K562 (cell line): ENCODE results near the gene MAML3. TPM values are rescaled to one million over a fixed set of nuclear protein-coding genes. Genes with fewer than 3 reads are reported as not detected.

Source experiments
- ATAC-seq: fragments of 200-7000 bp; cut with Tn5 transposase; 3 replicates; pipeline ENCODE4 v1.9.1; 2020; ENCODE audit warnings: moderate library complexity
- BruUV-seq: library from RNA; stranded (reverse); fragments of 400-500 nt; replicated peaks from 2 replicates; lab custom pipeline; 2021; lab: Mats Ljungman, UMichigan
- CTCF ChIA-PET: fragments of 300-600 bp; formaldehyde crosslinking; extraction: SDS; loops from one replicate; lab custom pipeline; 2021; ENCODE audit warnings: low intra/inter-chr PET ratio; lab: Yijun Ruan, JAX
- POLR2A ChIA-PET: fragments of 300-600, 350-650 bp; sonication (Branson Sonifier 250); formaldehyde crosslinking; extraction: SDS; loops from one replicate; lab custom pipeline; 2021; ENCODE audit warnings: antibody characterized with exemption, inconsistent platforms; lab: Yijun Ruan, JAX
- DNase-seq, 4 experiments: peaks; one replicate each; pipeline versions ENCODE4 v3.0.0 to v3.0.0-alpha.2; 2011 to 2018; ENCODE audit warnings: low spot score in 3 of 4, mixed read lengths in 3 of 4; ENCODE audit errors: extremely low read depth in 1 of 4
- FAIRE-seq: peaks from 2 replicates; lab custom pipeline; 2011; peaks lifted over from hg19 to GRCh38; lab: Jason Lieb, UNC
- H2AFZ ChIP-seq: 2 replicates; pipeline ENCODE4 v1.6.0; 2011; ENCODE audit warnings: low read depth, low read length, control low read depth, inconsistent platforms
- H3K27ac ChIP-seq: fragments of 200-600 bp; 3 replicates; pipeline ENCODE4 v1.8.0; 2011; ENCODE audit warnings: low read depth, mild to moderate bottlenecking, control low read depth, inconsistent platforms, low read length, moderate library complexity, mixed read lengths; ENCODE audit errors: extremely low read depth
- H3K27me3 ChIP-seq, 2 experiments: fragments of 300-600 bp in 1 of 2; 2 replicates in 1 of 2; 3 replicates in 1 of 2; pipeline versions ENCODE4 v1.6.0 to v1.8.0; 2011; ENCODE audit warnings: inconsistent platforms in 2 of 2, low read length in 2 of 2, mild to moderate bottlenecking in 1 of 2, mixed read lengths in 1 of 2, moderate library complexity in 1 of 2; ENCODE audit not compliant: control insufficient read depth in 2 of 2, insufficient read depth in 2 of 2
- H3K36me3 ChIP-seq: fragments of 300-600 bp; 3 replicates; pipeline ENCODE4 v1.8.0; 2011; ENCODE audit warnings: mild to moderate bottlenecking, low read length, inconsistent platforms; ENCODE audit not compliant: control insufficient read depth, insufficient read depth
- H3K4me1 ChIP-seq, 2 experiments: fragments of 200-600 bp in 1 of 2; replicated peaks in 1 of 2; 2 replicates in 1 of 2; 3 replicates in 1 of 2; pipeline versions ENCODE4 v1.5.1 to v1.8.0; 2011; ENCODE audit warnings: inconsistent platforms in 2 of 2, low read length in 2 of 2, mild to moderate bottlenecking in 1 of 2, mixed read lengths in 1 of 2, moderate library complexity in 1 of 2; ENCODE audit not compliant: control insufficient read depth in 2 of 2, insufficient read depth in 2 of 2
- H3K4me2 ChIP-seq: 2 replicates; pipeline ENCODE4 v1.6.1; 2011; ENCODE audit warnings: low read length, control low read depth, inconsistent platforms, mixed read lengths; ENCODE audit not compliant: insufficient read depth
- H3K4me3 ChIP-seq: fragments of 200-600 bp; sonication (generic), shearing (Covaris generic); 2 replicates; pipeline ENCODE4 v1.5.1; 2016; ENCODE audit warnings: control low read depth, inconsistent platforms
- H3K79me2 ChIP-seq: fragments of 200-600 bp; 3 replicates; pipeline ENCODE4 v1.8.0; 2011; ENCODE audit warnings: low read length, inconsistent platforms; ENCODE audit not compliant: control insufficient read depth, insufficient read depth
- H3K9ac ChIP-seq, 2 experiments: 2 replicates each; pipeline versions ENCODE4 v1.6.0 to v1.6.1; 2011; ENCODE audit warnings: low read depth in 2 of 2, low read length in 2 of 2, control low read depth in 1 of 2, inconsistent platforms in 1 of 2, mild to moderate bottlenecking in 1 of 2, mixed read lengths in 1 of 2; ENCODE audit not compliant: insufficient read depth in 1 of 2
- H3K9me1 ChIP-seq: one replicate; pipeline ENCODE4 v1.6.0; 2011; ENCODE audit warnings: inconsistent platforms, mild to moderate bottlenecking, low read length, moderate library complexity; ENCODE audit not compliant: control insufficient read depth, insufficient read depth
- H3K9me3 ChIP-seq: replicated peaks from 2 replicates; pipeline ENCODE4 v1.5.1; 2011; ENCODE audit warnings: low read depth, low read length, inconsistent platforms; ENCODE audit not compliant: control insufficient read depth, insufficient read depth
- H4K20me1 ChIP-seq: replicated peaks from 2 replicates; pipeline ENCODE4 v1.6.1; 2011; ENCODE audit warnings: low read length, inconsistent platforms, mixed read lengths; ENCODE audit not compliant: control insufficient read depth, insufficient read depth
- COPS2 ChIP-seq: fragments of 450-650 bp; conservative IDR thresholded peaks from 2 replicates; pipeline ENCODE4 v1.6.1; 2016; ENCODE audit warnings: mild to moderate bottlenecking, moderate library complexity
- GATAD2A ChIP-seq: fragments of 450-650 bp; IDR thresholded peaks from 2 replicates; pipeline ENCODE4 v1.6.1; 2017
- GATAD2B ChIP-seq: fragments of 450-650 bp; IDR thresholded peaks from 2 replicates; pipeline ENCODE4 v1.6.1; 2017; ENCODE audit warnings: mild to moderate bottlenecking, borderline replicate concordance
- KLF16 ChIP-seq: IDR thresholded peaks from 2 replicates; pipeline ENCODE4 v1.6.1; 2016; ENCODE audit warnings: antibody characterized with exemption
- PHTF2 ChIP-seq: fragments of 250-450 bp; sonication (Bioruptor Pico); IDR thresholded peaks from 2 replicates; pipeline ENCODE4 v1.5.0; 2021; ENCODE audit warnings: mild to moderate bottlenecking
- PPARD ChIP-seq: fragments of 250-450 bp; sonication (Bioruptor Pico); IDR thresholded peaks from 2 replicates; pipeline ENCODE4 v1.8.0; 2022; ENCODE audit warnings: inconsistent platforms, mild to moderate bottlenecking, moderate library complexity
- SIN3B ChIP-seq: fragments of 450-650 bp; IDR thresholded peaks from 2 replicates; pipeline ENCODE4 v1.6.1; 2017; ENCODE audit warnings: low read depth, mild to moderate bottlenecking, moderate library complexity
- SMAD2 ChIP-seq: fragments of 150-350 bp; IDR thresholded peaks from 2 replicates; pipeline ENCODE4 v1.6.1; 2014; ENCODE audit warnings: low read depth, mild to moderate bottlenecking, low read length
- ZZZ3 ChIP-seq: fragments of 450-650 bp; IDR thresholded peaks from 2 replicates; pipeline ENCODE4 v1.6.1; 2016; ENCODE audit warnings: antibody characterized with exemption, mild to moderate bottlenecking, moderate library complexity
- WGBS: fragments of 100-300 bp; shearing (Covaris generic); methylation state at CpG from one replicate; pipeline ENCODE4 v1.1.6; 2016; ENCODE audit warnings: low coverage, mixed read lengths; ENCODE audit not compliant: insufficient coverage; ENCODE audit errors: missing lambda C conversion rate; 5-methylcytosine and 5-hydroxymethylcytosine counted together
- in situ Hi-C: fragments of 300-500 bp; cut with MboI; formaldehyde crosslinking; loops from 4 replicates; pipeline ENCODE4 v1.15.0; 2018; ENCODE audit warnings: inconsistent platforms, mixed read lengths
- intact Hi-C: fragments of 100-400 bp; cut with micrococcal nuclease; formaldehyde crosslinking; loops from 2 replicates; pipeline ENCODE4 v1.14.2; 2022
- polyA plus RNA-seq, 8 experiments: library from polyadenylated mRNA; depleted of rRNA in 4 of 8; stranded (reverse) in 5 of 8; unstranded in 3 of 8; fragments of >200 nt; fragmentation: Nextera tagmentation in 2 of 8; fragmentation: Illumina TruSeq in 1 of 8; extraction: Ambion mirVana in 2 of 8; extraction: Trizol in 1 of 8; gene quantifications; 2 replicates each; pipeline versions ENCODE4 v1.2.1 to v1.2.3, GENCODE V29; 2011 to 2014; ENCODE audit warnings: inconsistent platforms in 1 of 8, missing spikeins in 1 of 8
- total RNA-seq, 7 experiments: library from RNA; depleted of rRNA in 6 of 7; stranded (reverse); fragments of >200 nt in 6 of 7; fragmentation: Illumina TruSeq in 2 of 7; extraction: Trizol in 2 of 7; gene quantifications; 2 replicates each; pipeline versions ENCODE4 v1.2.1 to v1.2.3, GENCODE V29; 2011 to 2021; ENCODE audit warnings: low replicate concordance in 1 of 7

The MAML3 gene
- total and polyA plus RNA-seq, 9 of the 15 experiments (the other 6 are each of a cell fraction or from before 2014, with no cell fraction given), result 0.01 to 0.55 (median 0.25) TPM

GRCh38 chr4:139749338-139749737 is 404.6 kb downstream of the MAML3 start:
- BruUV-seq, result no TSS peak
- H3K79me2 ChIP-seq, result no peaks in the 10 kb centered on the region
- H3K27ac ChIP-seq, result no peak overlapping the region
- no peaks in the 10 kb centered on the region for H3K9me3 ChIP-seq
- in situ Hi-C loops (no loop called here), intact Hi-C loops (no loop called here)
- peaks cover 15 to 39% of the 10 kb centered on the region in 2 experiments; a peak in 4 of 5 replicates for H3K27me3 ChIP-seq
- POLR2A ChIA-PET, result interaction anchor here (0.9 to 1.6 kb wide), 2 partner anchors 9 to 15 kb away, joined by 3 to 5 read pairs; no protein-coding TSS in a partner anchor
- H3K9ac ChIP-seq, result no peak overlapping the region
- no peak overlapping the region for H2AFZ ChIP-seq
- 5% methylated on average over 6 of the region's 6 CpGs for WGBS
- no peaks in the 10 kb centered on the region for H3K9me1 ChIP-seq
- TF ChIP-seq SIN3B (no peak), KLF16 (no peak), COPS2 (no peak), PPARD (no peak), PHTF2 (no peak), GATAD2A (no peak), ZZZ3 (no peak), GATAD2B (no peak), SMAD2 (no peak)
- TF ChIP-seq, all 486 proteins: peak for 0
- no peak for DNase-seq
- no peak for ATAC-seq
- CTCF ChIA-PET, result no interaction called here
- no peak for FAIRE-seq
- Histone ChIP-seq H3K4me1 (no peaks in the 10 kb centered on the region), H3K4me3 (no peak overlapping the region), H3K4me2 (no peak overlapping the region), H4K20me1 (no peaks in the 10 kb centered on the region; the same call in 1 of the 2 replicates), H3K36me3 (no peaks in the 10 kb centered on the region)
